Karpas-422 (cell line): Measurements from ENCODE around the gene CHPF. TPM values are rescaled to one million over a fixed set of nuclear protein-coding genes. Genes with fewer than 3 reads are reported as not detected.

Experiments
- DNase-seq: peaks from one replicate; pipeline ENCODE4 v3.0.0-alpha.2; 2015
- H2AFZ ChIP-seq: fragments of 200-600 bp; sonication (generic); 2 replicates; pipeline ENCODE4 v1.6.1; 2014; ENCODE audit warnings: antibody characterized with exemption, low read length, mixed read lengths
- H3K27ac ChIP-seq: fragments of 200-600 bp; sonication (generic); 2 replicates; pipeline ENCODE4 v1.5.1; 2014; ENCODE audit warnings: mild to moderate bottlenecking, low read length, moderate library complexity
- H3K27me3 ChIP-seq: fragments of 200-600 bp; sonication (generic); 2 replicates; pipeline ENCODE4 v1.6.1; 2014; ENCODE audit warnings: low read length, mixed read lengths
- H3K36me3 ChIP-seq: fragments of 200-600 bp; sonication (generic); 2 replicates; pipeline ENCODE4 v1.6.1; 2014; ENCODE audit warnings: low read length, mixed read lengths; ENCODE audit not compliant: insufficient read depth
- H3K4me1 ChIP-seq: fragments of 200-600 bp; sonication (generic); 2 replicates; pipeline ENCODE4 v1.6.1; 2014; ENCODE audit warnings: mild to moderate bottlenecking, low read length, mixed read lengths
- H3K4me2 ChIP-seq: fragments of 200-600 bp; sonication (generic); 2 replicates; pipeline ENCODE4 v1.6.1; 2014; ENCODE audit warnings: low read length, low read depth, mild to moderate bottlenecking; ENCODE audit not compliant: poor library complexity, severe bottlenecking
- H3K4me3 ChIP-seq: fragments of 200-600 bp; sonication (generic); 2 replicates; pipeline ENCODE4 v1.5.1; 2014; ENCODE audit warnings: mild to moderate bottlenecking, antibody characterized with exemption, low read length, mixed read lengths
- H3K79me2 ChIP-seq: fragments of 200-600 bp; sonication (generic); 2 replicates; pipeline ENCODE4 v1.6.1; 2014; ENCODE audit warnings: mild to moderate bottlenecking, low read length, mixed read lengths
- H3K9ac ChIP-seq: fragments of 200-600 bp; sonication (generic); 2 replicates; pipeline ENCODE4 v1.6.0; 2014; ENCODE audit warnings: low read length
- H3K9me2 ChIP-seq: fragments of 200-600 bp; sonication (generic), shearing (Covaris generic); replicated peaks from 2 replicates; pipeline ENCODE4 v1.6.0; 2014; ENCODE audit warnings: mild to moderate bottlenecking, low read length, moderate library complexity; ENCODE audit not compliant: insufficient read depth
- H3K9me3 ChIP-seq: fragments of 300-700, 200-600 bp; sonication (generic); 2 replicates; pipeline ENCODE4 v1.6.1; 2014; ENCODE audit warnings: low read length, mixed read lengths
- H4K20me1 ChIP-seq: fragments of 200-600 bp; sonication (generic); 2 replicates; pipeline ENCODE4 v1.6.1; 2014; ENCODE audit warnings: mild to moderate bottlenecking, antibody characterized with exemption, low read length, low read depth; ENCODE audit not compliant: insufficient read depth
- total RNA-seq: library from RNA; depleted of rRNA; stranded (reverse); fragments of >200 nt; shearing (Covaris generic); gene quantifications from 2 replicates; pipeline ENCODE4 v1.2.3, GENCODE V29; 2014; ENCODE audit warnings: low replicate concordance

CHPF gene
- total RNA-seq, 1 experiment from 2014 or later, result 25.5 TPM

- Histone ChIP-seq H2AFZ (no peak overlapping the region), H3K4me1 (peaks cover 29% of the 10 kb centered on the region), H3K9me3 (no peaks in the 10 kb centered on the region), H3K36me3 (no peaks in the 10 kb centered on the region), H3K4me3 (no peak overlapping the region), H3K27ac (no peak overlapping the region), H3K4me2 (peak overlapping the region; percentile 15), H4K20me1 (0 out of 2 replicates have a peak, but pooled peaks cover 4% of the 10 kb centered on the region), H3K27me3 (no peaks in the 10 kb centered on the region), H3K9me2 (no peaks in the 10 kb centered on the region), H3K79me2 (no peaks in the 10 kb centered on the region), H3K9ac (no peak overlapping the region)
- no peak for DNase-seq
Measured at GRCh38 chr2:219511547-219512325, 31.9 kb downstream of the CHPF start.

- Histone ChIP-seq H3K36me3 (no peaks in the 10 kb centered on the region), H3K4me2 (no peak overlapping the region), H3K27ac (no peak overlapping the region), H3K9me3 (no peaks in the 10 kb centered on the region), H2AFZ (no peak overlapping the region), H4K20me1 (0 out of 2 replicates have a peak, but pooled peaks cover 4% of the 10 kb centered on the region), H3K4me1 (peaks cover 29% of the 10 kb centered on the region), H3K9ac (no peak overlapping the region), H3K27me3 (no peaks in the 10 kb centered on the region), H3K79me2 (no peaks in the 10 kb centered on the region), H3K9me2 (no peaks in the 10 kb centered on the region), H3K4me3 (no peak overlapping the region)
- no peak for DNase-seq
Measured at GRCh38 chr2:219510512-219511135, 33.0 kb downstream of the CHPF start.

GRCh38 chr2:219509780-219510511 lies 33.7 kb downstream of the CHPF start:
- H3K4me3 ChIP-seq, result no peak overlapping the region
- H3K27ac ChIP-seq, result no peak overlapping the region
- H2AFZ ChIP-seq, result no peak overlapping the region
- no peaks in the 10 kb centered on the region for H3K27me3 ChIP-seq
- H3K36me3 ChIP-seq, result no peaks in the 10 kb centered on the region
- H3K9ac ChIP-seq, result no peak overlapping the region
- 0 out of 2 replicates have a peak, but pooled peaks cover 4% of the 10 kb centered on the region for H4K20me1 ChIP-seq
- no peaks in the 10 kb centered on the region for H3K9me2 ChIP-seq
- H3K9me3 ChIP-seq, result no peaks in the 10 kb centered on the region
- no peaks in the 10 kb centered on the region for H3K79me2 ChIP-seq
- peak; percentile 83 for DNase-seq
- no peak overlapping the region for H3K4me2 ChIP-seq
- peaks cover 29% of the 10 kb centered on the region for H3K4me1 ChIP-seq

- Histone ChIP-seq H4K20me1 (0 out of 2 replicates have a peak, but pooled peaks cover 4% of the 10 kb centered on the region), H3K9me3 (no peaks in the 10 kb centered on the region), H3K4me3 (no peak overlapping the region), H3K79me2 (no peaks in the 10 kb centered on the region), H3K4me2 (no peak overlapping the region), H3K9ac (no peak overlapping the region), H2AFZ (no peak overlapping the region), H3K27ac (no peak overlapping the region), H3K4me1 (peaks cover 29% of the 10 kb centered on the region), H3K9me2 (no peaks in the 10 kb centered on the region), H3K27me3 (no peaks in the 10 kb centered on the region), H3K36me3 (no peaks in the 10 kb centered on the region)
- no peak for DNase-seq
Measured at GRCh38 chr2:219508971-219509779, 34.4 kb downstream of the CHPF start.

GRCh38 chr2:219508444-219508734 lies 35.2 kb downstream of the CHPF start:
- DNase-seq, result no peak
- peaks cover 28% of the 10 kb centered on the region for H3K4me1 ChIP-seq
- no peak overlapping the region for H3K4me2 ChIP-seq
- no peak overlapping the region for H3K4me3 ChIP-seq
- H3K9ac ChIP-seq, result no peak overlapping the region
- 0 out of 2 replicates have a peak, but pooled peaks cover 4% of the 10 kb centered on the region for H4K20me1 ChIP-seq
- no peak overlapping the region for H3K27ac ChIP-seq
- H3K9me2 ChIP-seq, result no peaks in the 10 kb centered on the region
- no peaks in the 10 kb centered on the region for H3K27me3 ChIP-seq
- no peaks in the 10 kb centered on the region for H3K36me3 ChIP-seq
- no peaks in the 10 kb centered on the region for H3K9me3 ChIP-seq
- H3K79me2 ChIP-seq, result no peaks in the 10 kb centered on the region
- H2AFZ ChIP-seq, result no peak overlapping the region

GRCh38 chr2:219507581-219508443 lies 35.8 kb downstream of the CHPF start:
- Histone ChIP-seq H3K4me2 (no peak overlapping the region), H3K79me2 (no peaks in the 10 kb centered on the region), H3K36me3 (no peaks in the 10 kb centered on the region), H3K4me3 (no peak overlapping the region), H3K27ac (no peak overlapping the region), H4K20me1 (0 out of 2 replicates have a peak, but pooled peaks cover 4% of the 10 kb centered on the region), H3K9me2 (no peaks in the 10 kb centered on the region), H3K27me3 (no peaks in the 10 kb centered on the region), H2AFZ (no peak overlapping the region), H3K9me3 (no peaks in the 10 kb centered on the region), H3K4me1 (peaks cover 23% of the 10 kb centered on the region), H3K9ac (no peak overlapping the region)
- DNase-seq, result no peak

- Histone ChIP-seq H3K9me2 (no peaks in the 10 kb centered on the region), H3K79me2 (no peaks in the 10 kb centered on the region), H3K4me2 (no peak overlapping the region), H3K9me3 (no peaks in the 10 kb centered on the region), H2AFZ (no peak overlapping the region), H3K4me1 (peaks cover 14% of the 10 kb centered on the region), H4K20me1 (0 out of 2 replicates have a peak, but pooled peaks cover 4% of the 10 kb centered on the region), H3K27me3 (no peaks in the 10 kb centered on the region), H3K9ac (no peak overlapping the region), H3K36me3 (no peaks in the 10 kb centered on the region), H3K27ac (no peak overlapping the region), H3K4me3 (no peak overlapping the region)
- no peak for DNase-seq
Measured at GRCh38 chr2:219506802-219507526, 36.6 kb downstream of the CHPF start.
